Kidney (tissue), 14 donors: ENCODE results near the gene P2RX7. TPM values are rescaled to one million over a fixed set of nuclear protein-coding genes. Genes with fewer than 3 reads are reported as not detected.

Experiments used
- DNase-seq, 5 donors: peaks; one replicate each; pipeline ENCODE4 v3.0.0-alpha.2; 2013 to 2020
- FAIRE-seq: peaks from 2 replicates; lab custom pipeline; 2012; peaks lifted over from hg19 to GRCh38; lab: Jason Lieb, UNC
- H3K27ac ChIP-seq, 2 donors: one replicate each; pipeline ENCODE4 v1.7.0; 2013; ENCODE audit warnings: low read depth in 2 of 2, low read length in 2 of 2, inconsistent platforms in 1 of 2
- H3K27me3 ChIP-seq: one replicate; pipeline ENCODE4 v1.7.1; 2013; ENCODE audit warnings: low read length, inconsistent platforms; ENCODE audit not compliant: control insufficient read depth, insufficient read depth
- H3K36me3 ChIP-seq, 3 donors: one replicate each; pipeline versions ENCODE4 v1.7.0 to v1.7.1; 2013; ENCODE audit warnings: low read length in 3 of 3, control low read depth in 1 of 3, inconsistent platforms in 1 of 3; ENCODE audit not compliant: insufficient read depth in 3 of 3, control insufficient read depth in 2 of 3
- H3K4me1 ChIP-seq, 3 donors: one replicate each; pipeline versions ENCODE4 v1.7.0 to v1.7.1; 2013; ENCODE audit warnings: low read length in 3 of 3, inconsistent platforms in 1 of 3, low read depth in 1 of 3; ENCODE audit not compliant: control insufficient read depth in 2 of 3, insufficient read depth in 2 of 3
- H3K4me3 ChIP-seq, 3 donors: one replicate each; pipeline versions ENCODE4 v1.7.0 to v1.8.1; 2013; ENCODE audit warnings: low read length in 3 of 3, control low read depth in 1 of 3, inconsistent platforms in 1 of 3
- H3K9ac ChIP-seq, 3 donors: one replicate each; pipeline versions ENCODE4 v1.7.0 to v1.7.1; 2013; ENCODE audit warnings: low read length in 3 of 3, control low read depth in 1 of 3, inconsistent platforms in 1 of 3
- H3K9me3 ChIP-seq, 3 donors: one replicate each; pipeline versions ENCODE4 v1.7.0 to v1.7.1; 2013; ENCODE audit warnings: low read length in 3 of 3, control low read depth in 1 of 3, inconsistent platforms in 1 of 3; ENCODE audit not compliant: control insufficient read depth in 2 of 3, insufficient read depth in 1 of 3
- intact Hi-C: fragments of 100-400 bp; cut with DNase I; formaldehyde crosslinking; loops from one replicate; pipeline ENCODE4 v1.11.1; 2022
- polyA plus RNA-seq: library from polyadenylated mRNA; stranded (reverse); fragments of 350-450 nt; fragmentation: Illumina TruSeq; extraction: RNeasy Lipid Tissue Mini Kit (QIAGEN cat#74804); gene quantifications from one replicate; pipeline ENCODE4 v1.2.3, GENCODE V29; 2014; ENCODE audit warnings: low read depth, low replicate concordance; ENCODE audit not compliant: insufficient read depth
- total RNA-seq: library from RNA; stranded (reverse); fragmentation: NEBNext Ultra II Directional; extraction: Animal tissue kit (Norgen Biotek cat#: 25700); gene quantifications from one replicate; pipeline ENCODE4 v1.2.1, GENCODE V29; 2021
- TF ChIP-seq, protein P1 (sequence below): IDR thresholded peaks from 3 replicates; pipeline ENCODE4 v1.5.1; 2012; ENCODE audit warnings: mild to moderate bottlenecking, moderate library complexity, borderline replicate concordance; ENCODE audit not compliant: insufficient read depth; ENCODE audit errors: extremely low read depth
- donor health status: control.
- donor health status: control.
- donor health status: control.
- donor health status: control.
- donor health status: control.
- donor health status: DM: yes; HTN: yes; CAD: no.
- donor health status: Normal renal cell carcinoma (clear cell type).

The P2RX7 gene
- total and polyA plus RNA-seq, 2 donors from 2014 or later: 0.45 to 3.5 TPM

DNA sequence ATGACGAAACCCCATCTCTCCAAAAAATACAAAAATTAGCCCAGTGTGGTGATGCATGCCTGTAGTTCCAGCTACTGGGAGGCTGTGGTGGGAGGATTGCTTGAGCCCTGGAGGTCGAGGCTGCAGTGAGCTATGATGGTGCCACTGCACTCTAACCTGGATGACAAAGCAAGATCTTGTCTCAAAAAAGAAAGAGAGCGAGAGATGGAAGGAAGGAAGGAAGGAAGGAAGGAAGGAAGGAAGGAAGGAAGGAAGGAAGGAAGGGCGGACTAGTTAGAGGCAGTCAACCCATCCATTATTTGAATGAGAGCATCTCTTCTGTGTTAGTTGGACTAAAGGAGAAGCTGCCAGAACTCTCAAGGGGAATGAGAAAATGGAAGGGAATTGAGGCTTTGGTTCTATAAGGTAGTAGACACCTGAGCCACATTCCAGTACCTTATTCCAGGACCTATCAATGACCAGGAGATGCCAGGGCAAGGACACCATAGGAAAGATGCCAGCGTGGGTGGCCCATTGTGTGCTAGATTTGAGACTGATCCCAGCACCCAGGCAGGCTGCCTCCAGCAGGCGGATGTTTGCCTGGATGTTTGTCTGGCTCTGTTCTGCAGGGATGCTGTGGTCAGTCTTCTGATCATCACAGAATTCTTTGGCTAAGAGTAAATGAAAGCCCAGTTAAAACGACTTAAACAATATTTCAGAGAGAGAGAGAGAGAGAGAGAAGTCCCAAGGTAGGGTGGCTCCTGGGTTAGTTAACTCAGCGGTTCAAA lies 11.5 kb upstream of the P2RX7 start:
- Histone ChIP-seq H3K9me3 (no peaks in the 10 kb centered on the region), H3K4me1 (no peaks in the 10 kb centered on the region), H3K27ac (no peak overlapping the region), H3K9ac (no peak overlapping the region), H3K4me3 (no peak overlapping the region), H3K36me3 (no peaks in the 10 kb centered on the region), H3K27me3 (no peaks in the 10 kb centered on the region)
- intact Hi-C loops: no loop called here
- TF ChIP-seq, protein P1, sequence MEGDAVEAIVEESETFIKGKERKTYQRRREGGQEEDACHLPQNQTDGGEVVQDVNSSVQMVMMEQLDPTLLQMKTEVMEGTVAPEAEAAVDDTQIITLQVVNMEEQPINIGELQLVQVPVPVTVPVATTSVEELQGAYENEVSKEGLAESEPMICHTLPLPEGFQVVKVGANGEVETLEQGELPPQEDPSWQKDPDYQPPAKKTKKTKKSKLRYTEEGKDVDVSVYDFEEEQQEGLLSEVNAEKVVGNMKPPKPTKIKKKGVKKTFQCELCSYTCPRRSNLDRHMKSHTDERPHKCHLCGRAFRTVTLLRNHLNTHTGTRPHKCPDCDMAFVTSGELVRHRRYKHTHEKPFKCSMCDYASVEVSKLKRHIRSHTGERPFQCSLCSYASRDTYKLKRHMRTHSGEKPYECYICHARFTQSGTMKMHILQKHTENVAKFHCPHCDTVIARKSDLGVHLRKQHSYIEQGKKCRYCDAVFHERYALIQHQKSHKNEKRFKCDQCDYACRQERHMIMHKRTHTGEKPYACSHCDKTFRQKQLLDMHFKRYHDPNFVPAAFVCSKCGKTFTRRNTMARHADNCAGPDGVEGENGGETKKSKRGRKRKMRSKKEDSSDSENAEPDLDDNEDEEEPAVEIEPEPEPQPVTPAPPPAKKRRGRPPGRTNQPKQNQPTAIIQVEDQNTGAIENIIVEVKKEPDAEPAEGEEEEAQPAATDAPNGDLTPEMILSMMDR: no peak
- DNase-seq: no peak
- FAIRE-seq: no peak

DNA sequence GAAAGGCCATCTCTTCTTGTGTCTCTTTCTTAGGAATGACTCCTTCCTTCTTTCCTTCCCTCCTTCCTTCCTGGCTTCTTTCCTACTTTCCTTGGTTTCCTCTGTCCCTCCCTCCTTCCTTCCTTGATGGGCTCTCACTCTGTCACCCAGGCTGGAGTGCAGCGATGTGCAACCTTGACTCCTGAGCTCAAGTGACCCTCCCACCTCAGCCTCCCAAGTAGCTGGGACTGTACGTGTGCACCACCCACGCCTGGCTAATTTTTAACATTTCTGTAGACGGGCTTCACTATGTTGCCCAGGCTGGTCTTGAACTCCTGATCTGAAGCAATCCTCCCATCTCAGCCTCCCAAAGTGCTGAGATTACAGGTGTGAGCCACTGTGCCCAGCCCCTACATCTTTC lies 10.9 kb upstream of the P2RX7 start:
- FAIRE-seq: no peak
- TF ChIP-seq, protein P1: no peak
- H3K4me1 ChIP-seq: no peaks in the 10 kb centered on the region

DNA sequence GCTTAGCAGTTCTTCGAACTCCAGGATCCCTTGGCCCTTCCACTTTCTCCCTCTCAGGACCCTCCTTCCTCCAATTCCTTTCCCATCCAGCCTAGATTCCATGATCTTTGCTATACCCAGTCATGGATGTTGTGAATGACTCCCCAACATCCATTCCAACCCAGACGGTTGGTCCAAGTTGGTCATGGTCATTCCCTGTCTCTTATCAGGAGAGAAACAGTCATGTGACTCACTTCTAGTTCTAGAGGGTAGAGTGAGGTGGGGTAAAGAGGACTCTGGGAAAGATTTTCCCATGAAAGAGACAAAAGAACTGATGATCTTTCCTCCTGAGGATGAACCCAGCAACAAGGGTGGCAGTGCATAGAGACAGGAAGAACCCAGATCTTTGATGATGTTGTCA lies 9.2 kb upstream of the P2RX7 start:
- Histone ChIP-seq H3K27me3 (no peaks in the 10 kb centered on the region), H3K4me1 (no peaks in the 10 kb centered on the region), H3K4me3 (no peak overlapping the region), H3K9ac (no peak overlapping the region), H3K9me3 (no peaks in the 10 kb centered on the region), H3K36me3 (no peaks in the 10 kb centered on the region), H3K27ac (no peak overlapping the region)
- FAIRE-seq (no peak), DNase-seq (no peak)
- TF ChIP-seq, protein P1: no peak
- intact Hi-C loops: no loop called here

More for the DNA sequence above, 10.9 kb upstream of the P2RX7 start:
- DNase-seq: no peak
- intact Hi-C loops: no loop called here
- Histone ChIP-seq H3K4me3 (no peak overlapping the region), H3K9ac (no peak overlapping the region), H3K36me3 (no peaks in the 10 kb centered on the region), H3K27me3 (no peaks in the 10 kb centered on the region), H3K27ac (no peak overlapping the region), H3K9me3 (no peaks in the 10 kb centered on the region)
